ENCODE results near the gene PCSK1. TPM values are rescaled to one million over a fixed set of nuclear protein-coding genes. Genes with fewer than 3 reads are reported as not detected.

Gene PCSK1
- total RNA-seq, 1 donor from 2014 or later, result not detected

DNA sequence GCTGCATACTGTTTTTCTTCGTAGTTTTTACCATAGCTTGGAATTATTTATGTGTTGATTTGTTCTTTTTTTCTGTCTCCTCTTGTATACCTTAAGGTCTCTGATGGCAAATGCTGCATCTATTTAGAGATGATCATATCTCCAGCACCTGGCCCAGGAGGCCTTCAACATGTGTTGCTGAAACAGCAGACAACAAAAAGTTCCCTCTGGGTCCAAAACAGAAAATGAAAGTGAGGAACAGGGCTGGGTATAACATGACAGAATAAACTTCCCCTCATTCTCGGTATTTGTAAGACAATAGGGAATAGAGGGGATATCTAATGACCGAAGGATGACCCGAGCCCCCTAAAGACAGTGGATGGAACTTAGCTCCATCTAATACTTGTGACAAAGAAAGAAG, 22.7 kb upstream of the PCSK1 start:
- H3K4me3 ChIP-seq (ENCODE audit: low read depth, low read length), result no peak overlapping the region
- no peak for DNase-seq (ENCODE audit: low read depth)
- TF ChIP-seq, protein P1, sequence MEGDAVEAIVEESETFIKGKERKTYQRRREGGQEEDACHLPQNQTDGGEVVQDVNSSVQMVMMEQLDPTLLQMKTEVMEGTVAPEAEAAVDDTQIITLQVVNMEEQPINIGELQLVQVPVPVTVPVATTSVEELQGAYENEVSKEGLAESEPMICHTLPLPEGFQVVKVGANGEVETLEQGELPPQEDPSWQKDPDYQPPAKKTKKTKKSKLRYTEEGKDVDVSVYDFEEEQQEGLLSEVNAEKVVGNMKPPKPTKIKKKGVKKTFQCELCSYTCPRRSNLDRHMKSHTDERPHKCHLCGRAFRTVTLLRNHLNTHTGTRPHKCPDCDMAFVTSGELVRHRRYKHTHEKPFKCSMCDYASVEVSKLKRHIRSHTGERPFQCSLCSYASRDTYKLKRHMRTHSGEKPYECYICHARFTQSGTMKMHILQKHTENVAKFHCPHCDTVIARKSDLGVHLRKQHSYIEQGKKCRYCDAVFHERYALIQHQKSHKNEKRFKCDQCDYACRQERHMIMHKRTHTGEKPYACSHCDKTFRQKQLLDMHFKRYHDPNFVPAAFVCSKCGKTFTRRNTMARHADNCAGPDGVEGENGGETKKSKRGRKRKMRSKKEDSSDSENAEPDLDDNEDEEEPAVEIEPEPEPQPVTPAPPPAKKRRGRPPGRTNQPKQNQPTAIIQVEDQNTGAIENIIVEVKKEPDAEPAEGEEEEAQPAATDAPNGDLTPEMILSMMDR (IDR thresholded peaks at IDR 0.05; ENCODE audit: insufficient read depth, low read length, poor library complexity, severe bottlenecking), result no peak
- no peaks in the 10 kb centered on the region for H3K27me3 ChIP-seq (ENCODE audit: control insufficient read depth, insufficient read depth, low read length)
- H3K36me3 ChIP-seq (ENCODE audit: control insufficient read depth, insufficient read depth, low read length), result no peaks in the 10 kb centered on the region

DNA sequence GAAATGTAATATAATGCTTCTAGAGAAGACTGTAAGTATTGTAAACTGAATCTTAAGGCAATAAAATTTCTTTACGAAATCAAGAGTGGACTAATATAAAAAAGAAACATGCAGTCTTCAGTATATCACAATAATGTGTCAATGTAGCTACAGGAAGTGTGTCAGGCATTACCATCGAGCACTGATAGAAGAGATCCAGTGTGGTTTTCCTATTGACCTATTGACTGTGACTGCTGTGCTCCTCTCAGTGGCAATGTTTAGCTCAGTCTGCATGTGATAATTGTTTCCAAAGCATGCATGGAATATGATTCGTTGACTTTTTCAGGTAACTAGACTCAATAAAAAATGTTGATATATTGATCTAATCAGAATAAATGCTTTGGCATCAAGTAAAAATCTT, 20.3 kb upstream of the PCSK1 start:
- TF ChIP-seq, protein P1 (IDR thresholded peaks at IDR 0.05; ENCODE audit: insufficient read depth, low read length, poor library complexity, severe bottlenecking), result no peak
- no peaks in the 10 kb centered on the region for H3K36me3 ChIP-seq (ENCODE audit: control insufficient read depth, insufficient read depth, low read length)
- DNase-seq (ENCODE audit: low read depth), result no peak

DNA sequence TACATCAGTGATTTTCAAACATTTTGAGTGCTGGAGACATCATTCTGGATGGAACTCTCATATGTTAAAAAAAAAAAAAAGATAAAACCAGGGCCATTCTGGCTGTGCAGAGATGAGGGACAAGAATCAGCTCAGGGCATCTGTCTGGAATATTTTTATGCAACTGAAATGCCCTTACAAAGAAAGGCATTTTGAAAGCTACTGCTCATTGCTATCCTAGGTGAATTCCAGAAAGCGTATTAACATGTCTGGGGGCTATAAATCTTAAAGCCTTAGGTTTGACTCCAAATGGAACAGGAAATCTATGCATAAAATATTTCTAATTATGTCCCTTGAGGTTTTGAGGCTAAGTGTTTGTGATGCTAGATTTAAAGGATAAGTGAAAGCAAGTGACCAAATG, 14.9 kb upstream of the PCSK1 start:
- DNase-seq (ENCODE audit: low read depth), result no peak
- Histone ChIP-seq H3K27me3 (ENCODE audit: control insufficient read depth, insufficient read depth, low read length) (peaks cover 4% of the 10 kb centered on the region), H3K36me3 (ENCODE audit: control insufficient read depth, insufficient read depth, low read length) (no peaks in the 10 kb centered on the region)

More for the DNA sequence above, 20.3 kb upstream of the PCSK1 start:
- Histone ChIP-seq H3K4me3 (ENCODE audit: low read depth, low read length) (no peak overlapping the region), H3K27me3 (ENCODE audit: control insufficient read depth, insufficient read depth, low read length) (no peaks in the 10 kb centered on the region)

DNA sequence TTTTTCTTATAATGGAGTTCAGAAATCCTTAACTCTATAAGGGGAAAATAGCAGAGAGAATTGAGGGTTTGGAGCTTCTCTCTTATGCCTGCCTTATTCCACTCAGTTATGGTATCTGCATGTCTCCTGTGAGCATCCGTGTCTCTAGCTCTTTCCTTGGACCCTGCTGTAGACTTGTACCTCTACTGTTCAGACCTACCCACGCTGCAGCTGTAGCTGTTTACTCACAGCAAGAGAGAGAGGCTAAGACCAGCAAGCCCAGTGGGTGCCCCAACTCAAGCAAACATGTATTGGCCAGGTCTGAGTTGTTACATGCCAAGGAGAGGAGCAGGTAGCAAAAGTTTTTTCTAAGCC, 7.1 kb upstream of the PCSK1 start:
- peaks cover 2% of the 10 kb centered on the region for H3K27me3 ChIP-seq (ENCODE audit: control insufficient read depth, insufficient read depth, low read length)
- H3K36me3 ChIP-seq (ENCODE audit: control insufficient read depth, insufficient read depth, low read length), result no peaks in the 10 kb centered on the region
- no peak overlapping the region for H3K4me3 ChIP-seq (ENCODE audit: low read depth, low read length)
- DNase-seq (ENCODE audit: low read depth), result no peak
- TF ChIP-seq, protein P1 (IDR thresholded peaks at IDR 0.05; ENCODE audit: insufficient read depth, low read length, poor library complexity, severe bottlenecking), result no peak

More for the DNA sequence above, 14.9 kb upstream of the PCSK1 start:
- no peak overlapping the region for H3K4me3 ChIP-seq (ENCODE audit: low read depth, low read length)
- TF ChIP-seq, protein P1 (IDR thresholded peaks at IDR 0.05; ENCODE audit: insufficient read depth, low read length, poor library complexity, severe bottlenecking), result no peak

DNA sequence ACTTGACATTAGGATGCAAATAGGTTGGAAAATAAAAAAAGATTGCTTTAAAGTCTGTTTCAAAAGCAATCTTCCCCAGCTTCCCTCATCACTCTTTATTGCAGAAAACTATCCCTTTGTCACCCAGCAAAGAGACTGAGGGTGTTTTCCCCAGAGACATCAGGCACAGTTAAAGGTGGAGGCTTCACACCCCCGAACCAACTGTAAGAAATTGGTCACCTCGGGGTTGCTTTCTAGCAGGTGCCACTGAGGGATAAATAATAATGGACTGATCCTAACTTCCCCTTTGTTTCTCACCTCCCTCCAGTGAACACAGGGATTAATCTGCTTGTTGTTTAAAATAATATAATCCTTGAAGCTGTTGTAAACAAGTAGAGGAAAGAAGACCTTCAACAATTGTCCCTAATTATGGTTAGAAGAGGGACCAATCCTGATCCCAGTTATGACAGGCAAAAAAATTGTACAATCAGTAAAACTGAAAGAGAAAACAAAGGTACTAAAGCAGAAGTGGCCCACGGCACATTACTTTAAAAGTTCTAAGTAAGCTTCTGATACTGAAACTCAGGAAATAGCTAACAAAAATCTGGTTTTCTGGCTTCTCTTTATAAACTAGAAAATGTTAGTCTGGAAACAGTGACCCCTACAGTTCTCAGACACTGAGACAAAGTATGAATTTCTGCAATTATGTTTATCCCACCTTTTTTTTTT, 6.6 kb upstream of the PCSK1 start:
- H3K27me3 ChIP-seq (ENCODE audit: control insufficient read depth, insufficient read depth, low read length), result peaks cover 2% of the 10 kb centered on the region
- no peaks in the 10 kb centered on the region for H3K36me3 ChIP-seq (ENCODE audit: control insufficient read depth, insufficient read depth, low read length)
- H3K4me3 ChIP-seq (ENCODE audit: low read depth, low read length), result no peak overlapping the region
- no peak for DNase-seq (ENCODE audit: low read depth)
- TF ChIP-seq, protein P1 (IDR thresholded peaks at IDR 0.05; ENCODE audit: insufficient read depth, low read length, poor library complexity, severe bottlenecking), result peak; percentile 8

DNA sequence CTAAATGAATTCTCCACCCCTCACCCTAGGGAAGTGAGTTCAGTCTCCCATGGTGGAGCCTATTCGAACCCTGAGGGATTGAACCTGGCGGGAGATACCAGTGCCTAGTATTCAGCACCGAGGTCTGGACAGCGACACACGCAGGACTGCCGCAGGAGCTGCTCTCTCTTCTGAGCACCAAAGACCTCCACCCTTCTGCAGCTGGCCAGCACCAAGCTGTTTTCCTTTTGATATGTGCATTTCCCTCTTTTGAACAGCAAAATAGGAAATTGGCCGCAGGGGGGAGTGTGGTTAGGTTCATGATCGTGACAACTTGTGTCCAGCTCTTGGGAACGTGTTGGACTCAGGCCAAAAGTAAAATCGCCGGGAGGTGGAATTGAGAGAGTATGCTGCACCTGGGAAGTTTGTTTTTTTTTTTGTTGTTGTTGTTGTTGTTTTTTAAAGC, 1.2 kb upstream of the PCSK1 start:
- DNase-seq (ENCODE audit: low read depth), result peak; percentile 41
- H3K36me3 ChIP-seq (ENCODE audit: control insufficient read depth, insufficient read depth, low read length), result no peaks in the 10 kb centered on the region
- peaks cover 32% of the 10 kb centered on the region for H3K27me3 ChIP-seq (ENCODE audit: control insufficient read depth, insufficient read depth, low read length)
- TF ChIP-seq, protein P1 (IDR thresholded peaks at IDR 0.05; ENCODE audit: insufficient read depth, low read length, poor library complexity, severe bottlenecking), result no peak
- H3K4me3 ChIP-seq (ENCODE audit: low read depth, low read length), result no peak overlapping the region

Measured in kidney epithelial cell (primary cell).